GM21717 (cell line): ENCODE results near the gene NAA20.

Experiments
- ATAC-seq: cut with Tn5 transposase; IDR thresholded peaks from one replicate; pipeline ENCODE4 v1.9.1; 2021; ENCODE audit warnings: mild to moderate bottlenecking, moderate library complexity; ENCODE audit not compliant: unreplicated experiment

NAA20 gene, protein sequence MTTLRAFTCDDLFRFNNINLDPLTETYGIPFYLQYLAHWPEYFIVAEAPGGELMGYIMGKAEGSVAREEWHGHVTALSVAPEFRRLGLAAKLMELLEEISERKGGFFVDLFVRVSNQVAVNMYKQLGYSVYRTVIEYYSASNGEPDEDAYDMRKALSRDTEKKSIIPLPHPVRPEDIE

DNA sequence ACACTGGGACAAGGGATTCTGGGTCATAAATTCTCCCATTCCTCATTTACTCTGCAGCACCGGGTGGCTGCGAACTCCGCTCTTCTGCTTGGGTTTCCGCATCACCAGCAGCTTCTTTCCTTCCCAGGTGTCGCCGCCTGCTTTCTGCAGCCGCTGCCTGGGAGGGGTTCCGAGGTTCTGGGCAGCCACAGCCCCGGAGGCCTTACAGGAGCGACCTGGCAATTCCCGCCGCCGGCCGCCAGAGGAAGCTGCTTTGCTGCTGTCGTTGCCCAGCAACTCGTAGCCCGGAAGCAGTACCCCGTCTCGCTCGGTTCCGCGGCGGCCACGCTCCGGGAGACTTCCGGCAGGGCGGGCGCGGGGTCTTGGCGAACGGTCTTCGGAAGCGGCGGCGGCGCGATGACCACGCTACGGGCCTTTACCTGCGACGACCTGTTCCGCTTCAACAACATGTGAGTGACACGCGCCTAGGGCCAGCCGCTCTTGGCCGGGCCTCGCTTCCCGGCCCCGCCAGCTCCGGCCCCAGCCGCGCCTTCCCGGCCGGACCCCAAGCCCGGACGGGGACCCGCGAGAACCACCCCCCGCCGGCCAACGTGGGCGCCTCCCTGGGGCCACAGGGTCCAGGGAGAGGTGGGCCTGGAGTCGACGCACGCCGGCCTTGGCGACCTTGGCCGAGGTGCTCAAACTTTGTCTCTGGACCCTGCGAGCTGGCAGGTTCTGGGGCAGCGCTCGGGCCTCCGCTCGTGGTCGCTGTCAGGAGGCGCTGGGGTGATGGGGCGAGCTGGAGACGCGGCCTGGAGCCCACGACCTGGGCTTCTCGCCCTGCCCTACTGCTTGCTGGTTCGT, at the start of gene NAA20:
Gene NAA20, plus strand, starts transcription at position 362 of the 843 bp plus-strand sequence. Its CDS starts 35 bp downstream, at position 397.
- peak; percentile 99 for ATAC-seq

DNA sequence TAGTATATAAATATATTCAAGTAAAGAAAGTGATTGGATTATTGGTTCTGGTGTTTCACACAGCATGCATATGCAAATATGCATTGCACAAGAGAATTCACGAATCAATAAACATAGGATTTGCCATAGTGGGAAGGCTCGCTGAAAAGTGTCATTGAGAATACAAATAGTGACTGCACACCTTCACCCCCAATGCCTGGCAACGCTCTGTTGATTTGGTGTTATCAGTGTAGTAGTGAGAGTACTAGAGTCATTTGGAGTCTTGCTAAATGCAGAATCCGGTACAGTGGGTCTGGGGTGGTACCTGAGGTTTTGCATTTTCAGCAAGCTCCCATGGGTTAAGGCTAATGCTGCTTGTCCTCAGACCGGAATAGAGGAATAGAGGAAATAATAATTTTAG, 49.7 kb upstream of the NAA20 start:
- no peak for ATAC-seq

DNA sequence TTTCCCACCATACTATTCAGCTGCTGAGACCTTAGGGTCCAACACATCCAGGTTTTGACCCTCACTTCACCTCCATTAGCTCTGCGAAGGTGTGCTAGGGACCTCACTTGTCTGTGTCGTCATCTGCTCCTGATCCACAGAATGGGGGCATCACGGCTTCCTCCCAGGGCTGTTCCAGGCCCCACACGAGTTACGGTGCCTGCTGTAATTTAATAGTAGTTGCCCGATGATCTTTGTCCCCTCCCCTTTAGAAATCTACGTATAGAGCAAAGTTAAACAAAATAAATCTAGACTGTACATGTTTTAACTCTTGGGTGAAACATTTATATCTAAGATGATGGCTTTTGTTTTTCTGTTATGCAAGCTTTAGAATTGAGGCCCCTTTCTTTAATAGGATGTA, 49.1 kb upstream of the NAA20 start:
- ATAC-seq, result no peak

DNA sequence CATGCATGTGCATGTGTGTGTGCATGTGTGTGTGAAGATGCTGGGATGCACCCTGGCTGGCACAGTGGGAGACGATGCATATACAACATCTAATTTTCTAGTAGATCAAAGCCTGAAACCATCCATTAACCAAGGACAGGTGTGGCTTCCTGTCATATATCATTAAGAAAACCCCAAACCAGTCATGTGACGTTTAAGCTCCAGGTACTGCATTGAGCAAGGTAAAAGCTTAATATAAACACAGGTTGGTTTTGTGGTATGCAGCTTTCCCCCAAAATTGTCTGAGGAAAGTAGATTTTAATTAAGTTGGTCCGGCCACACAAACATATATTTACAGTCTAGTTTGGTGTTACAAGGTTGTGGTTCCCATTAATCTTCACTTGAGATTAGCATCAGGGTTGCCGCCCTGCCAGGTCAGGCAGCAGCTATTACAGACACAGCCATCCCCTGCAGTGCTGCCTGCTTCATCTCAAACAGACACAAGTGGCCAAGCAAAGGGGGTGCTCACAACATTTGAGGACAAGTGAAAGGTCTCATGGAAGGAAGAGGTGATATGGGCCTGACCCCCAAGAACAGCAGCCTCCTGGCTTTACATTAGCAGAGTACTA, 48.6 kb upstream of the NAA20 start:
- ATAC-seq, result no peak

DNA sequence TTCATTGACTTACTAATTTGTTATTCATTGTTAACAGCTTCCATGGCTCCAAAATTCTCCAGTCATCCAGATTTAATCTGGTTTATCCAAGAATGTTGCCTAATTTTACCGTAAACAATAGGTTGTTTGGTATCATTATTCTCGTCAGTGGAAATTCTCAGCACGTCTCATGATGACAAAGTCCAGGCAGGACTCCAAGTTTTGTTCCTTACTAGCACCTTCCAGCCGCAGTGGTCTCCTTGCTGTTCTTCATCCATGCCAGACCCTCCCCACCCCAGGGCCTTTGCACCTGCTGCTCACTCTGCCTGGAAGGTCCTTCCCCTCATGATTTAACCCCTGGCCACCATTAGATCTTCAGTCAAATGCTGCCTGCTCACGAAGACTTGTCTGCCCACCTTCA, 48.1 kb upstream of the NAA20 start:
- no peak for ATAC-seq

DNA sequence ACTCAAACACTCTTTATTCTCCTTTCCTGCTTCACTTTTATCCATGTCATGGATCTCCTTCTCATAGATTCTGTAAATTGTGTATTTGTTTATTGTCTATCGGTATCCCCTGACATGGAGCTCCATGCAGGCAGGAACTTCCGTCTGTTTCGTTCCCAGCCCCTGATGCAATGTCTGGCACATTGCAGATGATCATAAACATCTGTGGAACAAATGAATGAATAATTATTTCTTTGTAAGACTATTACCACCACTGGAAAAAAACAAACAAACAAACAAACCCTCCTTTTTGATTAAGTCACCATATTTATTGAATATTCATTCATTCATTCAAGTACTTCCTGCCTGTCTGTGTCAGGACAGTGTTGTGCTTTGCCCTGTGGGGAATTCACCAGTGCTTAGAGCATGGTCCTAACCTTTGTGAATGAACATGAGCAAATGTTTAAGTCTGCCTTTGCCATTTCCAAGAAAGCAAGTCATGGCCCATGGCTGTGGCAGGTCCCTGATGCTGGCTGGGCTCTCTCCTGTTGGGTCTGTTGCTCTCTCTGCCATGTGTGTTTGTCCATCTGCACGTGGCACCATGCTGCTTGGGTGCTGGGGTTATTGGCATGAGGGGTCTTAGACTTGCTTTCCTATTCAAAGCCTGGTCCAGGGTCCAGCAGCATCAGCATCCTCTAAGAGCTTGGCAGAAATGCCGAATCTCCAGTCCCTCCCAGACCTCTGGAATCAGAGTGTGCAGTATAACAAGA, 47.5 kb upstream of the NAA20 start:
- ATAC-seq, result no peak

DNA sequence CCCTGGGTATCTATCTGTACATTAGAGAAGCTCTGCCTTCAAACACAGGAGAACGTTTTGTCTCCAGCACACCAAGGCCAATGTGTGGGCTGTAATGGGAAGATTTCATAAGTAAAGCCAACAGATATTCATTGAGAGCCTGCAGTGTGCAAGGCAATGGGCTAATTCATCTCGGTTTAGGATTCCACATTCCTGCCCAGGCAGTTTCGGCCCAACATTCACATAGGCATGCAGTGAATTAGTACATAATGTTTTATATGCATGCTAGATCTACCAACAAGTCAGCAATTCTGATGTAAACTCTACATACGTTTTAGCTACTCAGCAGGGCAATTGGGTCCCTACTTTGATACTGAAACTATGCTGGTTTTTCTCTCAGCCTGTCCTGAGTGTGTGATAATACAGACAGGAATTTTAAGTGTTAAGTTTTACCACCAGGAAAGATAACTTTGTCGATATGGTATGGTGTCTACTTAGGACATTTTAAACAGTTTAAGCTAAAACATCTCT, 46.9 kb upstream of the NAA20 start:
- no peak for ATAC-seq

DNA sequence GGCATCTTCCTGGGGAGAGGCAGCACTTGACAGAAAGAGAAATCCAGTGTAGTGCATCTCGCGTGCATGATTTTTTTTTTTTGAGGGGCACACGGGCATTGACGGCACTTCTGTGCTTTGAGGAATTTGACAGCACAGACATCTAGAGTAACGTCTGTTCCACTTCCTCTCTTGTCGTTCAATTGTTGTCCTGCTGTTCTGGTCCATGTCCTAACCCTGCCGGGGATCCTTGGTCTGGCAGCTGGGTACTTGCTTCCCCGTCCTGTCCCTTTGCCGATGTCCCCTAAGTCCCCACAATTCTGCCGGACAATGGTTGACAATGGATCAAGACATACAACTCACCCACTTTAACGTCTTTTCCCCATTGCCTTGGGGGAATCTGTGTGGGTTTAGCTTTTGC, 46.0 kb upstream of the NAA20 start:
- ATAC-seq, result no peak

DNA sequence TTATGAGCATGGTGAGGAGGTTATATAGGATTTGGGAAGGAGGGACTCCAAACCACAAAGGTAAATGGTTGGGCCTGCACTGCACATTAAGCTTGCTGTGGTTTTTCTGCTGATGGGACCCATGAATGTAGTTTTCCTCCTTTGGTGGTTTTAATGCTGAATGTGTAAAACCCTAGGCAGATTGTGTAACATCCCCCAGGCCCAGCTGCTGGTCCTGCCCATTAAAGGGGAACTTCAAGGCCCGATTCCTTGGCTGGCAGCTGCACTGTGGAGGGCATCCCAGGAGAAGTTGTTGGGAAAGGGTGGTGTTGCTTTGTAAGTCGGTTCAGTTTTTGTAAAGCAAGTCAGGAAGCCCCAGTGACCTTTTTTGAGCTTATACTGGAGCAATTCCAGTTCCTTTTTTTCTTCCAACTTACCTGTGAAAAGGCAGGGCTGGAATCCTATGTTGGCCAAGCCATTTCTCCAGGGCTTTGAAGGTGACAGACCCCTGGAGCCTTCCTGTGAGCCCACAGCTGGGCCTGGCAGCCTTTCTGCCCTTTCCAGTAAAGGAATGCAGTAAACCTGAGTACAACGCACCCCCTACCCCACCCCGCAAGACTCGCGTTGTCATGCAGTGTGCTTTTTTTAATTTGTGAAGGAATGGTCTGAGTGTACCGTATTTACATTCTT, 43.1 kb upstream of the NAA20 start:
- ATAC-seq, result no peak

DNA sequence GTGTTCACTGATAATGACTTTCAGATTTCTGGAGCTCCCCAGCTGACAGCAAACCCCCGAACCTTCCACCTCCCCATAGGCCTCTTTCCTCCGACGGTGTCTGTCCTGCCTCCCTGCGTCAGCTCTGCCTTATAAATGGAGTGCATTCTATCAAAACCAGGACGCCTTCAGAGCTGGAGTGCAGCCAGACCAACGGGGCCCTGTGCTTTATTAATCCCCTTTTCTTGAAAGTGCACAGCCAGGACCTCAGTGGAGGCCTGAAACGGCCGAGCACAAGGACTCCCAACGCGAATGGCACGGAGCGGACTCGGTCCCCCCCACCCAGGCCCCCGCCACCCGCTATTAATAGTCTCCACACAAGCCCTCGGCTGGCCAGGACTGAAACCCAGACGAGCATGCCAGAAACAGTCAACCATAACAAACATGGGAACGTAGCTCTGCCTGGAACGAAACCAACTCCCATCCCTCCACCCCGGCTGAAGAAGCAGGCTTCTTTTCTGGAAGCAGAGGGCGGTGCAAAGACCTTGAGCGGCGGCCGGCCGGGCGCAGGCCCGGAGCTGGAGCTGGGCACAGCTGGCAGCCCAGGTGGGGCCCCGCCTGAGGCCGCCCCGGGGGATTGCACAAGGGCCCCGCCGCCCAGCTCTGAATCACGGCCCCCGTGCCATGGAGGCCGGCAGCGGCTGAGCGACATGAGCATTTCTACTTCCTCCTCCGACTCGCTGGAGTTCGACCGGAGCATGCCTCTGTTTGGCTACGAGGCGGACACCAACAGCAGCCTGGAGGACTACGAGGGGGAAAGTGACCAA, 42.3 kb upstream of the NAA20 start:
- no peak for ATAC-seq

DNA sequence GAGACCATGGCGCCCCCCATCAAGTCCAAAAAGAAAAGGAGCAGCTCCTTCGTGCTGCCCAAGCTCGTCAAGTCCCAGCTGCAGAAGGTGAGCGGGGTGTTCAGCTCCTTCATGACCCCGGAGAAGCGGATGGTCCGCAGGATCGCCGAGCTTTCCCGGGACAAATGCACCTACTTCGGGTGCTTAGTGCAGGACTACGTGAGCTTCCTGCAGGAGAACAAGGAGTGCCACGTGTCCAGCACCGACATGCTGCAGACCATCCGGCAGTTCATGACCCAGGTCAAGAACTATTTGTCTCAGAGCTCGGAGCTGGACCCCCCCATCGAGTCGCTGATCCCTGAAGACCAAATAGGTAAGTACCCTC, 41.7 kb upstream of the NAA20 start:
- ATAC-seq, result no peak

DNA sequence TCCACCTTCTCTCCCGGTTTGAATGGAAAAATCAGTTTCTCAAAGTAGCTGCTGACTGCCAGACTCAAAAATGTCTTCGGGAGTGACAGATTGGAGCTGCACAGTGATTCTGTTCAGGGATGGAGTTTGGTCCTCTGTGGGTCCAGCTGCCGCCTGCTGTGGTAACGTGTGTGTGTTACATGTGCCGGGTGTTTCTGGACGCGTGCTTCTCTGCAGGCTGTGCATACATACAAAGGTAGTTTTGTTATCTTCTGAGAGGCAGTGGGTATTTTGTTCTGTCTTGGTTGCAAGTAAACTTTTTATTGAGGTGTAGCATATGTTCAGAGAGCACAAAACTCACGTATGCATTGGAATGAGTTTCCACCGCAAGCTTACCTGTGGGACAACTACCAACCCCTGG, 41.3 kb upstream of the NAA20 start:
- ATAC-seq, result no peak

DNA sequence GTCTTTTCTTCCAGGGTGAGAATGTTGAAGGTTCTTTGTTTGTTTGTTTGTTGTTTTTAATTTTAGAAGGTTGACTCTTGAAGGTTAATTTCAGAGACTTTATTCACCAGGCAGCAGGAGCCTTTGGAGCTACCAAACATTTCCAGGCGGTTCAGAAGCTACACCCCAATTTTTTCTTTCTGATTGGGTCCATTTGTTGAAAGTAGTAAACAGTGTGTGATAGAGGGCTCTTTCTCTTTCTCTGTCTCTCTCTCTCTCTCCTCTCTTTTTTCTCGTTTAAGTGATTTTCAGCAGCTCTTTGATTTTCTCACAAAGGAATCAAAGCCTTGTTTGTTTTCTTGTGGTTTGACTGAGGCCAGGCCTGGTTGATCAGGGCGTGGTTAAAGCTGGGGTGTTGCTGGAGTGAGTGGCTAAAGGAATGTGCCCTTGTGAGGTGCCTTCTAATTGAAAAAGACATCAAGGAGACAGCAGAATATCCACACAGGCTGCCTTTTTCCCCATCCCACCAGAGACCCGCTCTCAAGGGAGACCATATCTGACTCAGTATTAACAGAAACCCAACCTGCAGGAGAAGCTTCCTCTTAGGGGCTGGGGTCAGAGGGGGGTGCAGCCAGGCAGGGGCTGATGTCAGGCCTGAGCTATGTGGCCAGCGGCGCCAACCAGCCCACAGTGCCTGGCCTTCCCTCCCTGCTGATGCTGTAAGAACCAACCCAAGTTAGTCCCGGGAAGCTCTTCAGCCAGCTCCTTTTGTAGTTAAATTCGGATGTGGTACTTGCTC, 40.4 kb upstream of the NAA20 start:
- ATAC-seq, result no peak

DNA sequence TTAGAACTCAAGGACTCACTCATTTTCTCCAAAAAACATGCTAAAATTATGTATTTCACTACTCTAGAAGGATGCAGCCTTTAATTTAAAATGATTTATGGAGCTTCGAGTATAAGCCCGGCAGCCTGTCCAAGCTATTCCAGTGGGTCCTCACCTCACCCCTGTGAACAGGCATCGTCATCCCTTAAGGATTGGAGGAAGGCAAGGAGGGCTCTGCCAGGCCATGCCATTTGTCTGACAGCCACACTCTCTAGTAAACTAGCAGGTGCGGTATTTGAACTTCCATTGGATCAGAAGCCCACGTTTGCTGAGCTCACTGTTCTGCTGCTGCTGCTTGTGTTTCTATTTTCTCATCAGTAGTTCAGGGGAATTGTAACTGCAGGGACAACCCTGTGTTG, 39.8 kb upstream of the NAA20 start:
- no peak for ATAC-seq

DNA sequence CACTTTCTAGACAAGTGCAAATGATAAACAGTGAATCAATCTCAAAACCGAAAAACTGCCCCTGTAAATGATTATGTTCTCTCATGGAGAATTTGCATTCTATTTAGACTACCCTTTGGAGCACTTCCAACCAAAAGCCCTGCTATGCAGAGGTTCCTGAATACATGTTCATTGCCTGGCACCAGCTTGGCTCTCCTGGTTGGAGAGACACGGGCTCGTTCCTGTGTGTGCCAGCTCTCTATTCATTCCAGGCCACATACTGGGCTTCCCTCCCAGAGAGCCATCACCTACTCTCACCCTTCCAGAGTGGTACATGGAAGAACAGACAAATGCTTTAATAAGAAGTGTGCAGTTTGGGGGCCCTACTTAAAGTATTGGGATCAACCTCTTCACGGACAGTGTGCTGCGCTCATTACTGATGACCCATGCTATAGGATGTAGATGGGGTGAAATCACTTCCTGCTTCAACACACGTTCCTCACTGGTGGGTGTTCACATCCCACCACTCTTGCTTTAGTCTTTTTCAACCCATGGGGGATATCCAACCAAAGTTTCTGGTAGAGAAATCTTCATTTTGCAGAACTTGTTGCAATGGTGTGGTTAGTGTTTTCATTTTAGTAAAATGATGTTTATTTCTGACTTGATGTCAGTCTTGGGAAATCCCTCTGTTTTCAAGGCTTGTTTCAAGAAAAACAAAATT, 38.5 kb upstream of the NAA20 start:
- no peak for ATAC-seq

DNA sequence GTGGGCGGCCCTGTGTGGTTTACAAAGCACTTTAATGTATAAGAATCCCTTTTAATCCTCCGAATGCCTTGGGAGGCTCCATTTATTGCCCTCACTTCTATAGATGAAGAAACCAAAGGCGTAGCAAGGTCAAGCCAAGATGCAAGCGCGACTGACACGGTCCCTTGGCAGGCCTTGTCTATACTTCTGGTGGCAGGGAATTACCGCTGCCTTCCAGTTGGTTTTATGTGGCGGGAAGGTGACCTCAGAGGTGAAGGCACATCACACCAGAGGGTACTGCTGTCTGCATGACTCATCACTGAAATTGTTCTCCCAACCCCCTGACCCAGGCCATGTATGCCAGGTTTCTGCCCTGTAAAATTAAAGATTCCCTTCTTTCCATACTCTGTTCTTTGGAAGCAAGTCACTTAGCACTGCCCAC, 36.1 kb upstream of the NAA20 start:
- ATAC-seq, result no peak

DNA sequence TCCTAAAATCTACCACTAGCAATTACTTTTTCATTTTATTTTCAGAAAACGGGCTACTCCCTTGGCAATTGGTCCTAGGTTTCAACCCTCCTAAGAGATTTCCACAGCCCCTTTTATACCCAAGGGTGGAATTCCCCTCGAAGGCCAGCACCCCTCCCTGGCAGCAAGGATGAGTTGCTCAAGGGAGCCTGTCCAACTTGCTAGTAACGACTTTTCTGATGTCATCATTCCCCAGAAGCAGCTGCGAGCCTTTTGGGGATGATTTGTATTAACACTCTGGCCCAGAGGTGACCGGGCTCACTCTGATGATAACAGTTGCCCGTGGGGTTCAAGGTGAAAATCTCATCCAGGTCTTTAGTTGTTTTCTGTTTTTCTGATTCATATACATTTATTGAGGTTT, 30.7 kb upstream of the NAA20 start:
- ATAC-seq, result no peak

DNA sequence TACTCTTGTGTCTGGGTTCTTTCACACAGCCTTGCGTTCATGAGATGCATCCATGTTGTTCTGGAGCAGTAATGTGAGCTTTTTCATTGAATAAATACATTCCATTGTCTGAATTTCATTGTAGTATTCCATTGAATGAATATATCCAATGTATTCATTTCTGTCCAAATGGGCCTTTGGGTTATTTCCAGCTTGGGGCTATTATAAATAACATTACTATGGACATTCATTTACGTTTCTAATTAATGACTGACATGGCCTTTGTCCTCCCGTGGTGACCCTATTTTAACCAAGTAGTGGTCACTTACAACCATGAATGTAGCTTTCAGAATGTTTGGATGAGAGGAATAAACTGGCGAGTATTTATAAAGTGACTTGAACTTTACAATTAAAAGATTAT, 30.1 kb upstream of the NAA20 start:
- ATAC-seq, result no peak

DNA sequence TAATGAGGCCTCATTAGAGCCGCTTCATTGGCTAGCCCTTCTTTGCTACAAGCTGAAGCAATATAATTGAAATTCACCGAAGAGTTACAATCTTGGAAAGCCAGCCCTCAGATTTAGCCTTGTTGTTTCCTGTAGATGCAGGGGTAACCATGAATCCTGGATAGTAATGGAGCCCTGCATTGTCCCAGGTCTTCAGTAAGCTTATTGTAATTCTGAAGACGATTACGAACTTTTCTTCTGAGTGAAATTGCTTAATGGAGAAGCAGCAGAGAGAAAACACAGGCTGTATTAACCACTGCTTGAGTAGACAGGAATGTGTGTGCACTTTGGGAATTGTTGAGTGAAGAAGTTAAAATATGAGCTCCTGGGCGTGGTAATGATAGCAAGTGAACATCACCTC, 26.3 kb upstream of the NAA20 start:
- ATAC-seq, result no peak
